ENCODE measurements around the gene HSF4.

The HSF4 gene

DNA sequence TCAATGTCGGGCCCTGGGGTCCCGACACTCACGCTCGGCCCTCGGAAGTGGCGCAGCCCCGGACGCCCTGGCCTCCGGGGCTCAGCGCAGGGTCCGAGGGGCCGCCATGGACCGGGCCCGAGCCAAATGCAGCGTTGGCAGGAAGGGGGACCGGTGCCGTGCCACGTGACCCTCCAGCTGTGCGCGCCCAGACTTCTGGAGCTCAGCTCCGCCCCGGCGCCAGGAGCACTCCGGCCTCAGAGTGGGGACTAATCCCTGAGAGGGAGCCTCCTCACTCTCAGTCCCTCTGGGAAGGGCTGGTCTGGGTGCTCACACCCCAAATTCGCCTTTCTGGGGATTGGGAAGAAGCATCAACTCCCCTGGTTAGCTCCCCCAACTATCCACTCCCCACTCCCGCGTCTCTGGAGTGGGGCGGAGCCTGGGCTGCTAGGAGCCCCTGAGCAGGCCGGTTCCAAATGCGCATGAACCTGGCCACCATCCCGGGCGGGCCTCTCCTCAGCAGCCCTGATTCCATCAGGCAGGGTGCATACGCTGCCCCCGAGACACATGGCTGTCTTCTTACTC lies 13.6 kb upstream of the HSF4 start, which contains the start of gene B3GNT9:
TSS of gene B3GNT9 (minus strand) at position 166 of the 564 bp plus-strand sequence. CDS start 513 bp downstream, outside the sequence.
- no peak for DNase-seq

DNA sequence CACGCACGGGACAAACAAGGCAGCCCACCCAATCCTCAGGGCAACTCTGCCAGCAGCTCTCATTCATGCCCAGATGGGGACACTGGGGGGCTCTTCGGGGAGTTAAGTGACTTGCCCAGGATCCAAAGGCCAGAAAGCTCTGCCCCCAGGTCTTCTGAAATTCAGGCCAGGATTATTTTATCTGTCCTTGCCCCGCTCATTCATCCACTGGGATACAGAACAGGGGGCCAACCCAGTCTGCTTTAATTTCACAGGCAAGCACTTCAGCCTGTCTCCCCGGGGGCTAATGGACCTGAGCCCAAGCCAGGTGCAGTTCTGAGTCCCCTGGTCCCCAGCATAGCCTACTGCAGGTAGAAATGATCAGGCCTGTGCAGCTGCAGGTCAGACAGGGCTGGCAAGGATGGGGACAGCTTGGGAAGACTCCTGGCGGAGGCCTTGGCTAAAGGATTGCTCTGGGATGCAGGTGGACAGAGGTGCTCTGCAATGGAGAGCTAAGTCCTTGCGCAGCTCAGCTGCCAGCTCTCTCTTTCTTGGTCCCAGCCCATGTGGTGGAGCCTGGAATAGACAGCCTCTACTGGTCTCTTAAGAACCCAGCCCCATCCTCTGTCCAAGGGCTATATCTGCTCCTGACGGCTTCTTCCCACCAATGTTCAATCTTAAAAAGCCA lies 13.0 kb upstream of the HSF4 start:
- DNase-seq, result no peak

GRCh38 chr16:67154578-67155294 lies 9.8 kb upstream of the HSF4 start:
- no peak for DNase-seq

- peak; percentile 59 to 61 for DNase-seq
Measured at GRCh38 chr16:67155295-67156142, 9.0 kb upstream of the HSF4 start.

- DNase-seq, result no peak
Measured at GRCh38 chr16:67156143-67156844, 8.3 kb upstream of the HSF4 start.

- no peak for DNase-seq
Measured at GRCh38 chr16:67157106-67157748, 7.3 kb upstream of the HSF4 start.

GRCh38 chr16:67157892-67158635 lies 6.5 kb upstream of the HSF4 start:
- no peak for DNase-seq

- DNase-seq, result peak in 1 of 2 experiments; percentile 16
Measured at GRCh38 chr16:67158637-67159600, 5.6 kb upstream of the HSF4 start.

- DNase-seq, result no peak
Measured at GRCh38 chr16:67161595-67162058, 2.9 kb upstream of the HSF4 start.

DNA sequence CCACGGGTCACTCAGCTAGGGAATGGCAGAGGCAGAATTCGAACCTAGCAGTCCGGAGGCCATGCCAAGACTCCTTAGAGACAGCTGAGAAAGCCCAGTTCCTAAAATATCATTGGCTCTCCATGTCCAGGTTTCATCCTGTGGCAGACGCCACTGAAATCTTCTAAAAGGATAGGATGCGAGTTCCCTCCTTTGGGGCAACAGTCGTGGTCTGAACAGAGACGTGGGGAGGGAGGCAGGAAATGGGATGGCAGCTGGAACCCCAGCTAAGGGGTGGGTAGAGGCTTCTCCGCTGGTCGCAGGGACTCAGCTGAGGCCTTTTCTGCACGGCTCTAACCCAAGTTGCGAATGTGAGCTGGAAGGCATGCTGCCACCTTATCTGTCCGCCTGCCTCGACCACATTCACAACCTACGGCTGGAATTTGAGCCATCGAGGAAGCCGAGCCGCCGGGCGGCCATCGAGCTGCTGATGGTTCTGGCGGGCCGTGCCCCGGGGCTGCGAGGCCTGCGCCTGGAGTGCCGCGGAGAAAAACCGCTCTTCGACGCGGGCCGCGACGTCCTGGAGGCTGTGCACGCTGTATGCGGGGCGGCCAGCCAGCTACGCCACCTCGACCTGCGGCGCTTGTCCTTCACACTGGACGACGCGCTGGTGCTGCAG lies 1.9 kb upstream of the HSF4 start:
- no peak for DNase-seq

DNA sequence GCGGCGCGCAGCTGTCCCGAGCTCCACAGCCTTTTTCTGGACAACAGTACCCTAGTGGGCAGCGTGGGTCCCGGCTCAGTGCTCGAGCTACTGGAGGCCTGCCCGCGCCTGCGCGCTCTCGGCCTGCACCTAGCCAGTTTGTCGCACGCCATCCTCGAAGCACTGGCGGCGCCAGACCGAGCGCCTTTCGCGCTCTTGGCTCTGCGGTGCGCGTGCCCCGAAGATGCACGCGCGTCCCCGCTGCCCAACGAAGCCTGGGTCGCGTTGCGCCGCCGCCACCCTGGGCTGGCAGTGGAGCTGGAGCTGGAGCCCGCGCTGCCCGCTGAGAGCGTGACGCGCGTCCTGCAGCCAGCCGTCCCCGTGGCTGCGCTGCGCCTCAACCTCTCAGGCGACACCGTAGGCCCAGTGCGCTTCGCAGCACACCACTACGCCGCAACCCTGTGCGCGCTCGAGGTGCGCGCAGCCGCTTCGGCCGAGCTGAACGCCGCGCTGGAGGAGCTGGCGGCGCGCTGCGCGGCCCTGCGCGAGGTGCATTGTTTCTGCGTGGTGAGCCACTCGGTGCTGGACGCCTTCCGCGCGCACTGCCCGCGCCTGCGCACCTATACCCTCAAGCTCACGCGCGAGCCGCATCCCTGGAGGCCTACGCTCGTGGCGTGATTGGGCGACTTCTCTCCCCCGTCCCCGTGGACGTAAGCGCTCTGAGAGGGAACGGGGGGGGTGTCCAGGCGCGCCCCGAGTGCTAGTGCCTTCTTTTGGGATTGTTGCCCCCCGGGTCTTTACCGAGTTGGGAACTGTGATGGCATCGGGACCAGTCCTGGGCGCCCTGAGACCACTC lies 1.2 kb upstream of the HSF4 start:
- DNase-seq, result no peak

- no peak for DNase-seq
Measured at GRCh38 chr16:67163999-67164558, 466 bp upstream of the HSF4 start.

- no peak for DNase-seq
Measured at GRCh38 chr16:67165121-67166078, 855 bp downstream of the HSF4 start.

- no peak for DNase-seq
Measured at GRCh38 chr16:67166110-67166547, 1.6 kb downstream of the HSF4 start.

- no peak for DNase-seq
Measured at GRCh38 chr16:67166598-67167168, 2.1 kb downstream of the HSF4 start.

DNA sequence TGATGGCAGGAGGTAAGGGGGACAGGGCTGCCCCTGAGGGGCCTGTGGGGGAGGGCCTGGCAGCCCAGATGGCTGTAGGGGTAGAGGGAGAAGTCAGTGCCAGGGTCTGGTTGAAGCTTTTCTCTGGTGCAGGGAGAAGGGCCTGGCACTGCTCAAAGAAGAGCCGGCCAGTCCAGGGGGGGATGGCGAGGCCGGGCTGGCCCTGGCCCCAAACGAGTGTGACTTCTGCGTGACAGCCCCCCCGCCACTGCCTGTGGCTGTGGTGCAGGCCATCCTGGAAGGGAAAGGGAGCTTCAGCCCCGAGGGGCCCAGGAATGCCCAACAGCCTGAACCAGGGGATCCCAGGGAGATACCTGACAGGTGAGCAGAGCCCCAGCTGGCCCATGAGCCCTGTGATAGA lies 3.0 kb downstream of the HSF4 start:
- no peak for DNase-seq
